LoVo (cell line): ENCODE results near the gene TSPAN6.
A peak's percentile ranks its signal among the peaks of the same experiment; 100 is the strongest.

ENCODE experiments used
- DNase-seq: peaks from one replicate; pipeline ENCODE4 v3.0.0-alpha.2; 2016; ENCODE audit warnings: low spot score

Gene TSPAN6, protein sequence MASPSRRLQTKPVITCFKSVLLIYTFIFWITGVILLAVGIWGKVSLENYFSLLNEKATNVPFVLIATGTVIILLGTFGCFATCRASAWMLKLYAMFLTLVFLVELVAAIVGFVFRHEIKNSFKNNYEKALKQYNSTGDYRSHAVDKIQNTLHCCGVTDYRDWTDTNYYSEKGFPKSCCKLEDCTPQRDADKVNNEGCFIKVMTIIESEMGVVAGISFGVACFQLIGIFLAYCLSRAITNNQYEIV

DNA sequence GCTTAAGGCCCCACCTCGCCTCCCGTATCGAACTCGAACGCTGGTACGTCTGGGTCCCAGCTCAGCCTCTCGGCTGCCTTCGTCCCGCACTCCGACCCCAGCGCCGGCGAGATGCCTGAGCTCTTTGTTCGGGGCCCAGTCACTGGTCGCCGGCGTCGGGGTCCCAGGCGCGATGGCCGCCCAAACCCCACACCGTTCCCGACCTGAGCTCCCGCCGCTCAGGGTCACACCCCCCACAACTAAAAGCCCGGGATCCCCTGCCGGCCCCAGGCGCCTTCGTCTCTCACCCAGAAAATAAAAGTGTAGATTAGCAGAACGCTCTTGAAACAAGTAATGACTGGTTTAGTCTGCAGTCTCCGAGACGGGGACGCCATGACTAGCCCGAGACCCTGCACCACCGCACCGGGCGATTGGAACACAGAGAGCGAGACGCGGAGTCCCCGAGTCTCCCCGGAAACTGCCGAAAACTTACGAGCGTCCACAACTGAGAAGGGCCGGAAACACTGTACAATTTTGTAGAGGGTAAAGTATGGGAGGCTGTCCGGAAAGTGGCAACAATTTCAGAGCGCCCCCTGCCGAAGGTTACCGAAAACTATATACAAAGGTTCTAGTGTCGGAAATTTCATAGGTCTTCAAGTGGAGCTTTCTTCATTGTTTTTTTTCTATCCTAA lies at the start of gene TSPAN6:
Gene TSPAN6, minus strand, starts transcription at position 486 of the 671 bp plus-strand sequence. Its CDS starts 112 bp downstream, at position 374.
- peak; percentile 81 for DNase-seq

DNA sequence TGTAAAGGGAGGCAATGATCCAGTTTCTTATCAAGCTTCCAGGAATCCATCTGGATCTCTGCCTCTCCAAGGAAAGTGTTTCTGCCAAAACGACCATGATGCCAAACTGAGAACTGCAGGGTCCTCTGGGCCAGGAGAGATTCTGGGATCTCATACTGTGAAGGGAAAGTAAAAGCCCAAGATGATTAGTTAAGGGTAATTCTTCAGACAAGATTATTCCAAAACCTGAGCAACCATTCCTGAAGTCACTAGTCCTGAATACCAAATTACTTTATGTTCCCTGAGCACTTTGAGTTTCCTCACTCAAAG lies 49.3 kb upstream of the TSPAN6 start:
- DNase-seq: no peak

DNA sequence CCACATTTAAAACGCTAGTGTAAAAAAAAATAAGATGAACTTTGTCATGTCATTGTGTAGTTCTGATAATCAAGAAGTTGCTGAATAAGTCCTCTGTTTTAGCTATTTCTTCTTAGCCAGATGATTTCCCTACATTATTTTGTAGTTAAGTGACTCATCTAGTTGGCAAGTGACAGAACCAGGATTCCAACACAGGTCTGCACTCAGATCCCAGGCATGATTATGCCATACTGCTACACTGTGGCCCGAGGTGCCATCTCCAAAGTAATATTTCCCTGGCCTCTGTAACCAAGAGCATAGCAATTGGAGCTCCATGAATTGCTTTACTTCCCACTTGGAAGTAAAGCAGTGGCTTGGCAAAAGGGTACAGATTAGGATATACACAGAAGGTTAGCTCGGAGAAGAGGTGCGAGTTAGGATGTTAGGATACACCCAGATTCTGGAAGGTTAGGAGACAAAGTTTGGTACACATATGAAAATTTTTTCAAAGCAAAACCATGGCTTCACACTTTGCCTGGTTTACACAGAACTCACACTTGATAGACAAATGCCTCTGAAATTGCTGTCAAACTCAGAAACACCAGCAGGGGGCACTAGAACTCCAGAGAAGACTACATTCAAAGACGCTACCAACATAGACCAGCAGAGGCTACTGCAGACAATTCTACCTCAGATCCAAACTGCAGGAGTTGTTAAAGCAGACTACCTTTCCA lies 48.8 kb upstream of the TSPAN6 start:
- DNase-seq: peak; percentile 51

DNA sequence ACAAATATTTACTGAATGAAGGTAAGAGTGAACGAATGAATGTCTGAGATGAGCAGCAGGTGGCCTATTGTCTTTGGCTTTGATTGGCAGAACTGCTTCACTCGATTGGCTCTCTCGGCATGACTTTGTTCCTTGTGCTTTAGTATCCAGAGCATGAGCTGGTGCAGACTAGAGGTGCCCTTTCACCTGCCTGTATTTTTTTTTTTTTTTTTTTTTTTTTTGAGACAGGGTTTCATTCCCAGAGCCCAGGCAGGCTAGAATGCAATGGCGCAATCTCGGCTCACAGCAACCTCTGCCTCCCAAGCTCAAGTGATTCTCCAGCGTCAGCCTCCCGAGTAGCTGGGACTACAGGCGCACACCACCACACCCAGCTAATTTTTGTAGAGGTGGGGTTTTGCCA lies 46.3 kb upstream of the TSPAN6 start:
- no peak for DNase-seq

DNA sequence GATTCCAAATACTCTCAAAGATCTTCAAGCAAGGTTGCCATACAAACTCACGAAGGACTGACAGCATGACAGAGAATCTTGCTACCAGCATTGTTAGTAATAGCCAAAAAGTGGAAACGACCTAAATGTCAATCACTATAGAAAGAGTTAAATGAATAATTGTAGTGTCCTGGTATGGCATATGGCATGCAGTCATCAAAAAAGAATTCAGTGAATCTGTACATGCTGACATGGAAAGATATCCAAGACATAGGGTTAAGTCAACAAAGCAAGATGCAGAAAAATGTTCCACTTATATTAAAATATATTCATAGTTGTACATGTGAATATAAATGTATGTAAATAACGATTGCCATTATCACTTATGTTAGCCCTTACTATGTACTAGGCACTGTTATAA lies 45.0 kb upstream of the TSPAN6 start:
- no peak for DNase-seq

DNA sequence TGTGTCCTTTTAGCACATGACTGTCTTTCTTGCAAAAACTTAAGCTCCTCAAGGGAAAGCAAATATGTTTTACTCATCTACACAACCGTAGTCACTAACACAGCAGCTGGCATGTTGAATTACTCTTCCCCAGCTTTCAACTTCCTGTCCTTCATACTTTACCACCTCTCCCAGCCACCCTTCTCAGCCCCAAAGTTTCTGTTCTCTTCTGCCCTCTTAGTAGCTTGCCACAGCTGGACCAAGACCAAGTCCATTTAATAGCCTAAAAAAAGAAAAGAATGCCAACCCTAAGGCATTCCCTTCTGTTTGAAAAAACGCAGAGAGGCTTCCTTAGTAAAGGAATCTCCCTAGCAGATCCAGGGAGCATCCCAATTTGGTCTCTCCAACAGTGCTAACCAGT lies 44.1 kb upstream of the TSPAN6 start:
- DNase-seq: no peak

DNA sequence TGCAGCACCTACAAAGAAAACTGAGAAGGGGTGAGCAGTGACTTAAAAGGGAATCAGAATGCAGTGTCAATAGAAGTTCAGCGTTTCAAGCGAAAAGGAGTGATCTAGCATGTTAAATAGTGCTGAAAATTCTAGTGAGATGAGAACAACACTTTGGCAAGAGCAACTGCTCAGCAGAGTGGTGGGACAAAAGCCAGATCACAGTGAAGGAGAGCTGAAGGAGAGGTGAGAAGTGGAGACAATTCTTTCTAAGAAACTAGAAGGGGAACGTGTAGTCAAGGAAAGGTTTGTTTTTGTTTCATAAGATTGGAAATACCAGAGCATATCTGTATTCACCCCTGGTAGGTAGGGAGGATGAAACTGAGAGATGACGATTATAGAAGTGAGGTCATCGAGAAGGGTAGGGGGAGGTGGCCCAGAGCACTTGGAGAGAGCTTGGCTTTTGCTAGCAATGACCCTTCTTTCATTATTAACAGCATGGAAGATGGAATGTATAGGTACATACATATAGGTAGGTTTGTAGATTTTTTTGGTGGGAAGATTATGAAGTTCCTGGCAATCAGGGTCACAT lies 41.1 kb upstream of the TSPAN6 start:
- DNase-seq: no peak

DNA sequence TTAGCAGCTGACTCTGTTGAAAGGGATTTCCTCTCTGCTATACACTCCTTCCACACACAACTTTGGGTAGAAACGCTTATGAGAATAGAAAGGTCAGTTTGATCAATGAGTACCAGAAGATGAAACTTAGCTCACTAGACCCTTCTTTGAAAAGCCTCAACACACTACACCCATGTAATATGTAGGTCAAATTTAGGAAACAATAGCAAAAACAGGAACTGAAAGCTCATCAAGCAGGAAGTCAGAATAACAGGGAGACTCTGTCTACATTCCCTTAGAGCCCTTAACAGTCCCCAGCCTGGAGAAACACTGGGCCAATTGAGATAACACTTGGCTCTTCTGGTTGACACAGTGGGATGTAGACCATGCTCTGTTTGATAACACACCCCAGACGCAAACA lies 38.1 kb upstream of the TSPAN6 start:
- DNase-seq: no peak

DNA sequence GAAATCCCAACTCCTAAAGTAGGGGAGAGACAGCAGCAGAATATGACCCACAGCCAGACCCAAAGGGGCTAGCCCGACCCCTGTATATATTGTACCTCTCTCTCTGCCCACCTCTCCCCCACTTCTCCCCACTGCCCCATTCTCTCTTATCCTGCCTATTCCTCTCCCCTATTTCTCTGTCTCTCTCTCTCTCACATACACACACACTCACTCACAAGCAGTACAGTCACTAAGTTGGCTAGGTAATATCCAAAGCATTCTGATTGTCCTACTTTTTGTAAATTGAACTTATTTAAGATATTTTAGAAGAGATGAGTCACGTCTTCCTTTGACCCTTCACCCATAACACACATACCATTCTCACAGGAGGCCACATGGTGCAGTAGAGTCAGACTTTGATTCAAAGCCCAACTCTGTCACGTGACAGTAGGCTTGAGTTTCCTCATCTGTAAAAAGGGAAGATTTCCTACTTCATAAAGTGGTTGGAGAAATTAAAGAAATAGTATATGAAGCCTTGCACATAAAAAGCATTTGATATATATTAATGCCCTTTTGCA lies 36.9 kb upstream of the TSPAN6 start:
- DNase-seq: no peak

DNA sequence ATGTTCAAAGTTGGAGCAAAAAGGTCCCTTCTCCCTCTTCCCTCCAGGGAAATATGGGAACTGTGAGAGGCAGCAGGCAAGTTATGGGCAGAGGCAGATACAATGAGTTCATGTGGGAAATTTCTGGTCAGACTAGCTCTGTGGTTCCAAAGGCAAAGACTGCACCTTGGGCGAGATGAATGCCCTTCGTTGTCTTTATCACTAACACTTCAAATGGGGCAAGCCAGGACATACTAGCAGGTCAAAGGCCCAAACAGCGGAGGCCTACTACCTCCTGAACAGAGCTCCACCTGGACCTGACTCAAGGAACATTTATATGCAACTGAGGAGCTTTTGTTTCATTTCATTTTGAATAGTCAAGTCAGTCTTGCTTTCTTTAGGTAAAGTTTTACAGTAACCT lies 36.4 kb upstream of the TSPAN6 start:
- DNase-seq: no peak

DNA sequence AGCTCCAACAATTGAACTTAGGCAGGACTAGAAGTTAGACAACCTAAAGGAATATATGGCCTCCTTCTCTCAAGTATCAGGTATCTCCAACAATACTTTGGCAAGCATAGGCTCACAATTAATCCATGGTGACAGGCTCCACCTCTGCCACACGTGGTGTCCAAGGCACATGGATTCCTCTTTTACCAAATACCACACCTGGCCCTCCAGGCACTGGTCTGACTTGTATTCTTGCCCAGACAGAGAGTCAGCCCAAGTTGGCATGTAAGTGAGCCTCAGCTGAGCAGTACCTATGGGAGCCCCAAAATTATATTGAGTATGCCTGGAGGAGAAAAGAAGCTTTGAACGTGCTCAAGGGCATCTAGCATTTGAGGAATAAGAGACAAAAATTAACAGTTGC lies 27.0 kb upstream of the TSPAN6 start:
- no peak for DNase-seq

DNA sequence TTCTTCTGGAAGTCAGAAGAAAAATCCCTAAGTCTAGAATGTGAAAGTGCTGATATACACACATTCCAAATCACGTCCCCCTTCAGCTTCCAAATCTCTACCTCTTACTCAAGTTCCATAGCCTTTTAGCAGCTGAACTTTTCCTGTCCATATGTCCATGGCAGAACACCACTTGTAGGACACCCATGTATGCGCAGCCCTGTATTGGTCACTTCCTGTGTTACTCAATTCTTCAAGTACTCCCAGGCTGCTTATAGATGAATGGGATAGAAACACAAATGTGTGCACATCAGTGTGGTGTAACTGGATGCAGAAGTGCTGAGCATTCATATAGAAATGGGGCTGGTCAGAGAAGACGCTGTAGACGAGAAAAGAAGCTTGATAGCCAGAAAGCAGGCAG lies 26.2 kb upstream of the TSPAN6 start:
- DNase-seq: no peak

DNA sequence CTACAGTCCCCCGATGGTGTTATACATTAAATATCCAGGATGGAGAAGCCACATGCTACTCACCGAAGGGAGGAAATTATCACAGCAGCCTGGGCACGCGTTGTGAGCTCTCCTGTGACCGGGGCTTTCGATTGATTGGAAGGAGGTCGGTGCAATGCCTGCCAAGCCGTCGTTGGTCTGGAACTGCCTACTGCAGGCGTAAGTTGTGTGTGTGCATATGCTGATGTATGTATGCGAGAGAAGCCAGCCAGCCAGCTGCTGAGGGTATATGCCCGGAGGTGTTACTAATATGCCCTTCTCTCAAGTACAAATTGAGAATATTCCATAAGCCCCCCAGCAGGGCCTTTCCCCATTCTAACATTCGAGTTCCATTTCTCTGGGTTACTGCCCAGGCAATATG lies 25.6 kb upstream of the TSPAN6 start:
- no peak for DNase-seq

DNA sequence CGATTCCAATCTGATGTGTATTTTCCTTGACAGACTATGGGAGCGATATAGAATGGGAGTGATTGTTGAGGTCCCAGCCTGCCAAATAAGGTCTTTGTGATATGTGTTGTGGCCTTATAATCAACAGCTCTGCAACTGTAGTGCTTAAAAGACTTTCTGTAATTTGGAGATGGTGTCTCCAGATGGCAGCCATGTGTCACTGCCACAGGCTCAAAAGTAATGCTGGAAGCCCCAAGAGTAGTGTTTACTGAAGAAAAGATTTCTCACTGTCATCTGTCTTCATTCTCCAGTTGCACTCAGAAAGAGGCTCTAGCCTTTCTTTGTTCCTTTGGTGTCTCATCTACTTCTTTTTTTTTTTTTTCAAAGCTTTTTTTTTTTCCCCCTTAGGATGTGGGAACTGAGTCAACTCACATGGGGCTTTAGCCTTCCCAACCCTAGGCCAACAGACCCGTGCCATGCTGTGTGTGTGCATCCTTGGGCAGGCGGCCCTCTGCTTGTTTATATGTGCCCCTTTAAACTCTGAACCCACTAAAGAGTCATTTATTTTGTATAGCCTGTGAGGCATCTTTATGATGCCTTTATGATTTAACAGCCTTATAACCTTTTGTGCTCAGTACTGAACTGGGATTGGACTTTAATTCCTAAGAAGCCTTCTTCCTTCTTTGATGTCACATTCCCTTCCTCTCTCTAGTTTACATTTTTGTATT lies 23.0 kb upstream of the TSPAN6 start:
- DNase-seq: no peak

DNA sequence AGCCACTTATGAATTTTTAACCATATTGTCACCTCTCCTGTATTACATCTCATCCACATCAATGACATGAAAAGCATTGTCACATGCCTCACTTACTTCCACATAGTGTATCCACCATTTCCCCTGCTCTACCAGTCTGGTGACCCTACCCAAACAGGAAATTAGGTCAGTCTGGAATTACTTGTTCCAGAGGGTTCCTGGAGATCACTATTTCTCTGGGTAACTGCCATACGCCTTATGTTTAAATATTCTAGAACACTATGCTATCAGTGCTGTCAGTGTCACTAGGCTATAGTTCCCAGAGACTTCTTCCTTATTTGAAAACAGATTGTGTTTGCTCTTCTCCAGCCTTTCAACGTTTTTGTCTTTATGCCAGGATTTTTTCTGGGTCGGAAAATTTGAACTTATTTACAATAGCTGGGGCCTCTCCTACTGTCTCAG lies 22.4 kb upstream of the TSPAN6 start:
- no peak for DNase-seq

DNA sequence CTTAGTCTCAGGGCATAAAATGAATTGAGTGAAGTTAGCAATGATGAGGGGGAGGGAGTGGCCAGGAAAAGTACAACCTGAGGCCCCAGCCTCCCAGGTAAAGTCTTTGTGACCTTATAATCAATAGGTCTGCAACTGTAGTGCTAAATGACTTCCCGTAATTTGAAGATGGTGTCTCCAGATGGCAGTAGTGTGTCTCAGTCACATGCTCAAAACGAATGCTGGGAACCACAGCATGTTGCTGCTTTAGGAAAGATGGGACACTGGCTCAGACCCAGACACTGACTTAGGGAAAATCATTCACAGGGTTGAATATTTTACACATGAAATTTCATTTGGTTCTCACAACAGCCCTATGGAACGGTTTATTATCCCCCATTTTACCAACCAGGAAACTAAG lies 17.7 kb upstream of the TSPAN6 start:
- peak; percentile 9 for DNase-seq

DNA sequence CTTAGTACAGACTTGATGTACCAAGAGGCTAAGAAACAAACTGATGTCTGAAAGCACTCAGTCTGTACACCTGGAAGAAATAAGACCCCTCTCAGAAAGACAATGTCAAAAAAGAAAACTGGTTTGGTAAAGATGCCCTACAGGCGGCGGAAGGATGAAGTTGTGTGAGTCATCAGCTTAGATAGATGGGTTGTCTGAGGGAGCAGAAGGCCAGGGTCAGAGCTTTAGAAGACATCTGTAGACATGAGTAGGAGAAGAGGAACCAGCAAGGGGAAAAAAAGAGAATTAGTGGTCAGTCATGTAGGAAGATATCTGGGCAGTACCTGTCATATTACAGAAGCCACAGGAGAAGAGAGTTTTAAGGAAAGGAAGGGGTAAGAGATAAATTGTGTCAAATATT lies 15.7 kb upstream of the TSPAN6 start:
- DNase-seq: no peak

DNA sequence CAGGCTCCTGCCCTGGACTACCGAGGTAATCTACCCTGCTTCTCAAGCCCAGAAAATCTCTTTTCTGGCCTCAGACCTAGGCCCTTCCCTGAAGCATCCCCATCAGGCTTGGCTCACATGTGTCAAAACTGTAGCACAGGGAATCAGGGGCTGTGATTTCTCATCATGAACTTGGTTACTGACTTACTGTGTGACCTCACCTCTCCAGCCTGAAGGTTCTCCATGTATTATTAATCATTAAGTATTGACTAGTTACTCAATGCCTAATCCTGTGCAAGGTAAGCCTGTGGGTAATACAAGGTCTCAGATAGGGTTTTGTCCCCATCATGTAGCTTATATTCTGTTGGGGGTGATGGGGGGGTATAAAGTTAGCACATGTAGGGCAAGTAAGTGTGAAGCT lies 14.2 kb upstream of the TSPAN6 start:
- DNase-seq: no peak

DNA sequence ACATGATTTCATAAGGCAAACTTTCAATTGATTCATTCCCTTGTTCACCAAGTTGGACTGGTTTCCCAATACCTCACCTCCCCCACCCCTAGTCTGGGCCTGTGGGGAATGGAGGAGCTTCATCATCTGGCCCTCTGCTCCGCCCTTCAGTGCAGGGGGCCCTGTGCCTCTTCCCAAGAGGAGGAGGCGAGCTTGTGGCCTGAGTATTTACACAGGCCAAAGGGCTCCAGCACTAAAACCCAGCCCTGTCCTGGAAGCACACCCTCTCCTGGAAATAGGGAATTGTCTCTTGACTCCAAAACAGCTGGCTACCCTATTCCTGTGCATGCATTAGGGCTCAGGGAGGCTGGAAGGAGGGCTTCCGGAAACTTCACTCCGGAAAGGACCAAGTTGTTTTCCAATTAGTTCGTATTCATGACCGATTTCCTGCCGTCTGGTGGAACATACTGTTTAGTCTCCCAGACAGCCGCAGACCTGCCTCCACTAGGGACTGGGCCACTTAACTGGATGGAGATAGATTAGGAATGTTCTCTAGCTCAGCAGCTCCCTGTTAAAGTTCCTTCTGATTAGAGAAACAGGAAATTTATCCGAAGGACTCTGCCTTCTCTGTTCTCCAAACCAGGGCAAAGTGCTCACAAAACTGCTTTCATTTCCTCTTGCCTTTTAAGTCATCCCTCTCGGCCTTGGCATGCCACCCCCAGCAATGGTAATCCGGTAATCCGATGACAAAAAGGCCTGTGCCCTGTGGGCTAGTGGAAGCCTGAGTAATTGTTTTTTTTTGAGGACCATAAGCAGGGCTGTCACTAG lies 13.1 kb upstream of the TSPAN6 start:
- no peak for DNase-seq

DNA sequence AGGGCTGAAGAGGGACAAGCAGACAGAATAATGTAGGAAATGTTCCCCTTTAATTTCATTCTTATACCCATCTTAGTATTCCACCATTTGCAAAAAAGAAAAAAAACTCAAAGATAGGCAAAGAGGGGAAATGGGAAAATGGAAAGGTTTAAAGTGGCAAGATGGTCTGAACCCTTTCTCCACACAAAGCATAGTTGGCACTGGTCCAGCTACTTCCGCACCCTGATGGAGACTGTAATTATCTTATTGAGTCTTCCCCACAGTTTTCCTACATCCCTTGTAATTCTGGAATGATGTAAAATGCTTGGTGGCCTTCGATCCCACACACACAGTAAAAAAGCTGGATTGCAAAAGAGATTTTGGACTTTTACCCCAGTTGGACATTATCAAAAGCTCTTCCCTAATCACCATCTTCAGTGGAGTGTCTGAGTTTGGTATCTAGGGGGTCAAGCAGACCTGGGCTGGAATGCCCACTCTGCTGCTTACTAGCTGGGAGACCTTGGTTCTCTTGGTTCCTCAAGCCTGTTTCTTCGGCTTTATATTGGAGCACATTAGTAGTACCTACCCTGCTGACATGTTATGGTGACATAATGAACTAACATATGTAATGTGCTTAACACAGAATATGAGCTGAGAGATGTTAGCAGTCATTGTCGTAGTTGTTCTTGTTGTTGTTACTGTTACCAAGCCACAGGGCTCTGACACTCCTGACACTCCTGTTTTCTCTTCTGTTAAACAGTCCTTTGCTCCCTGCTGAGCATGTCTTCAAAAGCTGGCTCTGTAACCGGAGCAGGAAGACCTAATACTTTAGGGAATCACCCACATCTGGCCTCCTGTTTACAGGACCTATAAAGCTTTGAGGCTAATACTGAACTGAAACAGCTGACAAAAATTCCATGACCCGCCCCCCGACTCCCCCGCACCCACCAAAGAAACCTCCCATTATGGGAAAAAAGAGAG lies 12.1 kb upstream of the TSPAN6 start:
- DNase-seq: no peak
